ENCODE data around the gene RGL4.
A peak's percentile ranks its signal among the peaks of the same experiment; 100 is the strongest.

Gene RGL4

DNA sequence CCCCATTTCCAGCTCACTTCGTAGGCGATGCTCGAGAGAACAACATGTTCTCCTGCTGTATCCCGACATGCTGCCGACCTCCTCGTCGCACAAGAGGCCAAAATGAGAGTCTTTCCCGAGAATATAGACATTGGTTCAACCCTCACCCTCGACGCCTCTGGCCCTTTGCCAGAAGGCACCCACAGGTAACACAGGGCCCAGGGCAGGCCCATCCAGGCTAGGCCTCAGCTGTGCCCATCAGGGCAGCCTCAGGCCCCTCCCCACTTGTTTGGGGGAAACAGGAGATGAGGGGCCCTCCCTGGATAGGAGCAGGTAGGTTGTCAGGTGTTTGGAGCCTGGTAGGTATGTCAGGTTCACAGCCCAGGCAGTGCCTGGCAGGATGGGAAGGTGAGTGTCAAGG lies 2.7 kb upstream of the RGL4 start:
- Histone ChIP-seq H3K9me3 (replicated peaks in 1 of 2; ENCODE audit: control insufficient read depth in 2 of 2, insufficient read depth in 1 of 2, low read depth in 1 of 2, low read length in 2 of 2) (peaks cover 0 to 2% of the 10 kb centered on the region in 2 donors), H3K23ac (ENCODE audit: low read depth, low read length, poor library complexity) (no peak overlapping the region), H4K91ac (ENCODE audit: low read depth, low read length, poor library complexity) (no peak overlapping the region), H2BK120ac (ENCODE audit: low read depth, low read length) (no peak overlapping the region), H2AFZ (ENCODE audit: low read length) (no peak overlapping the region), H3K14ac (ENCODE audit: low read length) (no peak overlapping the region), H2AK5ac (ENCODE audit: low read depth, low read length) (no peak overlapping the region), H3K79me1 (ENCODE audit: low read depth, low read length) (no peaks in the 10 kb centered on the region), H2BK12ac (ENCODE audit: low read length) (no peak overlapping the region), H3K36me3 (replicated peaks in 1 of 2; ENCODE audit: control insufficient read depth in 2 of 2, insufficient read depth in 2 of 2, low read length in 2 of 2) (peaks cover 11 to 31% of the 10 kb centered on the region in 2 donors), H3K4me3 (ENCODE audit: low read length in 2 of 2) (no peak overlapping the region), H3K27me3 (ENCODE audit: control insufficient read depth in 3 of 3, insufficient read depth in 3 of 3, low read depth in 1 of 3, low read length in 3 of 3) (no peaks in the 10 kb centered on the region), H3K18ac (ENCODE audit: low read length) (peak overlapping the region; percentile 62), H4K8ac (ENCODE audit: low read depth, low read length) (no peak overlapping the region), H2BK15ac (ENCODE audit: low read length) (no peak overlapping the region), H3K9ac (ENCODE audit: low read depth, low read length, poor library complexity) (peak overlapping the region; percentile 14), H3K27ac (replicated peaks; ENCODE audit: low read length) (no peak overlapping the region), H3K4me1 (ENCODE audit: control insufficient read depth in 2 of 2, insufficient read depth in 1 of 2, low read depth in 1 of 2, low read length in 2 of 2) (no peaks in the 10 kb centered on the region), H2BK5ac (ENCODE audit: low read length) (no peak overlapping the region), H3K4ac (ENCODE audit: low read length) (no peak overlapping the region), H3K4me2 (ENCODE audit: insufficient read depth, low read length, poor library complexity, severe bottlenecking) (no peak overlapping the region)
- DNase-seq (ENCODE audit: low spot score) = no peak
- no CpG with 5 or more reads among the region's 10 CpGs for WGBS, 2 donors (ENCODE audit: extremely low coverage in 2 of 2, insufficient read length in 2 of 2, insufficient replicate concordance in 1 of 2)

DNA sequence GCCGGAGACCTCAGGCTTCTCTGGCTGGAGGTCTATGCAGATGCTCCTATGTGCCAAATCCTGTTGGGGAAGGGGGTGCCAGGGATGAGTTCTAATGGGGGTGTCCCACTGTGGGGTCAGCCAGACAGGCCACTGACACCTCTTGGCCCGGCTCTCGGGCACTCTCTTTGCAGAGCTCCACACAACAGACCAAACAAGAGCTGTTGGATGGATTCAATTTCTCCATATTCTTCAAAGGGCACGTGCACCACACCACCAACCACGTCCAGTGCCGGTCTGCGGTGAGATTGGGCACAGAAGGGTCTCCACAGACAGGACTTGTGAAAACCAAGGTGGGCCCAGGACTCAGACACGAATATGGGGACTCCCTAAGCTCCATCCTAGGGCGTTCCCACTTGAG lies 2.2 kb upstream of the RGL4 start:
- Histone ChIP-seq H3K79me1 (ENCODE audit: low read depth, low read length) (no peaks in the 10 kb centered on the region), H2BK12ac (ENCODE audit: low read length) (no peak overlapping the region), H3K4me1 (ENCODE audit: control insufficient read depth in 2 of 2, insufficient read depth in 1 of 2, low read depth in 1 of 2, low read length in 2 of 2) (no peaks in the 10 kb centered on the region), H2AK5ac (ENCODE audit: low read depth, low read length) (no peak overlapping the region), H3K9ac (ENCODE audit: low read depth, low read length, poor library complexity) (no peak overlapping the region), H3K4ac (ENCODE audit: low read length) (no peak overlapping the region), H3K9me3 (replicated peaks in 1 of 2; ENCODE audit: control insufficient read depth in 2 of 2, insufficient read depth in 1 of 2, low read depth in 1 of 2, low read length in 2 of 2) (peaks cover 0 to 2% of the 10 kb centered on the region in 2 donors), H2BK5ac (ENCODE audit: low read length) (no peak overlapping the region), H3K36me3 (replicated peaks in 1 of 2; ENCODE audit: control insufficient read depth in 2 of 2, insufficient read depth in 2 of 2, low read length in 2 of 2) (peaks cover 10 to 31% of the 10 kb centered on the region in 2 donors), H2AFZ (ENCODE audit: low read length) (no peak overlapping the region), H3K4me3 (ENCODE audit: low read length in 2 of 2) (no peak overlapping the region), H3K14ac (ENCODE audit: low read length) (no peak overlapping the region), H4K91ac (ENCODE audit: low read depth, low read length, poor library complexity) (no peak overlapping the region), H3K18ac (ENCODE audit: low read length) (no peak overlapping the region), H3K4me2 (ENCODE audit: insufficient read depth, low read length, poor library complexity, severe bottlenecking) (no peak overlapping the region), H4K8ac (ENCODE audit: low read depth, low read length) (no peak overlapping the region), H3K27ac (replicated peaks; ENCODE audit: low read length) (no peak overlapping the region), H3K23ac (ENCODE audit: low read depth, low read length, poor library complexity) (no peak overlapping the region), H2BK15ac (ENCODE audit: low read length) (no peak overlapping the region), H3K27me3 (ENCODE audit: control insufficient read depth in 3 of 3, insufficient read depth in 3 of 3, low read depth in 1 of 3, low read length in 3 of 3) (no peaks in the 10 kb centered on the region), H2BK120ac (ENCODE audit: low read depth, low read length) (no peak overlapping the region)
- no peak for DNase-seq (ENCODE audit: low spot score)
- no CpG with 5 or more reads among the region's 9 CpGs for WGBS, 2 donors (ENCODE audit: extremely low coverage in 2 of 2, insufficient read length in 2 of 2, insufficient replicate concordance in 1 of 2)

DNA sequence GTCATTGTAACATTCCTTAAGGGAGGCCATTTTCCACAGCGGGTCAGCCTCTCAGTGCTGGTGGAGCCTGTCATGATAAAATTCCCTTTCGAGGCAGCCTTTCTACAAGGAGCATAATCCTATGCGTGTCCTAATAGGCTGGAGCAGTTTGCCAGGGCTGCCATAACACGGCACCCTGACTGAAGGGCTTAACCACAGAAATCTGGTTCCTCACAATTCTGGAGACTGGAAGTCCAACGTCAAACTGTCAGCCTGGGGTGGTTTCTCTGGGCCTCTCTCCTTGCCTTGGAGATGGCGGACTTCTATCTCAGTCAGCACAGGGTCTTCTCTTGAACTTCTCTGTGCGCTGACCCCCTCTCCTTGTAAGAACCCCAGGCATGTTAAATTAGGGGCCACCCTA lies 1.4 kb upstream of the RGL4 start:
- no peak overlapping the region for H2AFZ ChIP-seq (ENCODE audit: low read length)
- no peak overlapping the region for H3K14ac ChIP-seq (ENCODE audit: low read length)
- H3K4ac ChIP-seq (ENCODE audit: low read length) = no peak overlapping the region
- no peak overlapping the region for H3K27ac ChIP-seq (replicated peaks; ENCODE audit: low read length)
- no peak overlapping the region for H2BK120ac ChIP-seq (ENCODE audit: low read depth, low read length)
- no peak overlapping the region for H4K8ac ChIP-seq (ENCODE audit: low read depth, low read length)
- no CpG with 5 or more reads among the region's 7 CpGs for WGBS, 2 donors (ENCODE audit: extremely low coverage in 2 of 2, insufficient read length in 2 of 2, insufficient replicate concordance in 1 of 2)
- no peak for DNase-seq (ENCODE audit: low spot score)
- no peak overlapping the region for H3K23ac ChIP-seq (ENCODE audit: low read depth, low read length, poor library complexity)
- H3K4me1 ChIP-seq (ENCODE audit: control insufficient read depth in 2 of 2, insufficient read depth in 1 of 2, low read depth in 1 of 2, low read length in 2 of 2) = no peaks in the 10 kb centered on the region
- H2BK5ac ChIP-seq (ENCODE audit: low read length) = no peak overlapping the region
- no peak overlapping the region for H2AK5ac ChIP-seq (ENCODE audit: low read depth, low read length)
- H4K91ac ChIP-seq (ENCODE audit: low read depth, low read length, poor library complexity) = no peak overlapping the region
- no peak overlapping the region for H2BK12ac ChIP-seq (ENCODE audit: low read length)
- no peak overlapping the region for H2BK15ac ChIP-seq (ENCODE audit: low read length)
- peaks cover 16 to 37% of the 10 kb centered on the region in 2 donors for H3K36me3 ChIP-seq (replicated peaks in 1 of 2; ENCODE audit: control insufficient read depth in 2 of 2, insufficient read depth in 2 of 2, low read length in 2 of 2)
- H3K27me3 ChIP-seq (ENCODE audit: control insufficient read depth in 3 of 3, insufficient read depth in 3 of 3, low read depth in 1 of 3, low read length in 3 of 3) = no peaks in the 10 kb centered on the region
- H3K79me1 ChIP-seq (ENCODE audit: low read depth, low read length) = no peaks in the 10 kb centered on the region
- H3K9me3 ChIP-seq (replicated peaks in 1 of 2; ENCODE audit: control insufficient read depth in 2 of 2, insufficient read depth in 1 of 2, low read depth in 1 of 2, low read length in 2 of 2) = peaks cover 0 to 2% of the 10 kb centered on the region in 2 donors
- no peak overlapping the region for H3K18ac ChIP-seq (ENCODE audit: low read length)
- H3K9ac ChIP-seq (ENCODE audit: low read depth, low read length, poor library complexity) = no peak overlapping the region
- H3K4me2 ChIP-seq (ENCODE audit: insufficient read depth, low read length, poor library complexity, severe bottlenecking) = no peak overlapping the region
- no peak overlapping the region for H3K4me3 ChIP-seq (ENCODE audit: low read length in 2 of 2)

DNA sequence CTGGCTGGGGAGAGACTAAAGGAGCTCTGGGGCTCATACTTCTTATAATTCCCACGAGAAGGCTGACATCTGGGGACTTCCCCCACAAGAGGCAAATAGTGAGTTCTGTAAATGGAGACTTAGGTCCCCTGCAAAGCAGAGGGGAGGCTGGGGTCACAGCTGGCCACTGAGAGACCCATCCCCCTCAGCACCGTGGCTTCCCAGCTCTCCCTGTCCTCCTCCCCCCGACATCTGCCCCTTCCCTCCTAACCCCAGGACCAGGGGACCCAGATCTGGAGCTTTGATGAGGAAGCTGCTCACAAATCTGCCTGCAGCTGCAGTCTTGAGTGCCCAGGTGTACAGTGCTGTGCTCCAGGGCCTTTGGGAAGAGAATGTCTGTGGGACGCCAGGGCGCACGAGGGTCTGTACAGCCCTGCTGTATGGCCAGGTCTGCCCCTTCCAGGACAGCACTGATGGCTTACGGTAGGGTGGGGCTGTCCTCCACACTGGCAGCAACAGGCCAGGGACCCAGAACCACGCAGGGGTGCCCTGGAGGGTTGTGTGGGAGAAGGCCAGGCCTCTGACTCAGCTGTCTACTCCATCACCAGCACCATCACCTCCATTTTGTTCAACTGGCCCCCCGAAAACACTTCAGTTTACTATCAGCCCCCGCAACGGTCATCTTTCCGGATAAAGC lies 1.1 kb downstream of the RGL4 start:
- Histone ChIP-seq H2BK120ac (ENCODE audit: low read depth, low read length) (no peak overlapping the region), H2BK12ac (ENCODE audit: low read length) (no peak overlapping the region), H3K27me3 (ENCODE audit: control insufficient read depth in 3 of 3, insufficient read depth in 3 of 3, low read depth in 1 of 3, low read length in 3 of 3) (no peaks in the 10 kb centered on the region), H3K4me1 (ENCODE audit: control insufficient read depth in 2 of 2, insufficient read depth in 1 of 2, low read depth in 1 of 2, low read length in 2 of 2) (no peaks in the 10 kb centered on the region), H2AFZ (ENCODE audit: low read length) (no peak overlapping the region), H2BK15ac (ENCODE audit: low read length) (no peak overlapping the region), H2AK5ac (ENCODE audit: low read depth, low read length) (no peak overlapping the region), H4K91ac (ENCODE audit: low read depth, low read length, poor library complexity) (no peak overlapping the region), H3K36me3 (replicated peaks in 1 of 2; ENCODE audit: control insufficient read depth in 2 of 2, insufficient read depth in 2 of 2, low read length in 2 of 2) (peaks cover 23 to 55% of the 10 kb centered on the region in 2 donors), H2BK5ac (ENCODE audit: low read length) (no peak overlapping the region), H3K27ac (replicated peaks; ENCODE audit: low read length) (no peak overlapping the region), H4K8ac (ENCODE audit: low read depth, low read length) (no peak overlapping the region), H3K4ac (ENCODE audit: low read length) (no peak overlapping the region), H3K4me2 (ENCODE audit: insufficient read depth, low read length, poor library complexity, severe bottlenecking) (no peak overlapping the region), H3K18ac (ENCODE audit: low read length) (no peak overlapping the region), H3K14ac (ENCODE audit: low read length) (no peak overlapping the region), H3K4me3 (ENCODE audit: low read length in 2 of 2) (no peak overlapping the region), H3K79me1 (ENCODE audit: low read depth, low read length) (no peaks in the 10 kb centered on the region), H3K9ac (ENCODE audit: low read depth, low read length, poor library complexity) (no peak overlapping the region), H3K23ac (ENCODE audit: low read depth, low read length, poor library complexity) (no peak overlapping the region), H3K9me3 (replicated peaks in 1 of 2; ENCODE audit: control insufficient read depth in 2 of 2, insufficient read depth in 1 of 2, low read depth in 1 of 2, low read length in 2 of 2) (peaks cover 0 to 2% of the 10 kb centered on the region in 2 donors)
- DNase-seq (ENCODE audit: low spot score) = no peak
- no CpG with 5 or more reads among the region's 12 CpGs for WGBS, 2 donors (ENCODE audit: extremely low coverage in 2 of 2, insufficient read length in 2 of 2, insufficient replicate concordance in 1 of 2)
